ENCODE data around the gene EFNA1.

DNA sequence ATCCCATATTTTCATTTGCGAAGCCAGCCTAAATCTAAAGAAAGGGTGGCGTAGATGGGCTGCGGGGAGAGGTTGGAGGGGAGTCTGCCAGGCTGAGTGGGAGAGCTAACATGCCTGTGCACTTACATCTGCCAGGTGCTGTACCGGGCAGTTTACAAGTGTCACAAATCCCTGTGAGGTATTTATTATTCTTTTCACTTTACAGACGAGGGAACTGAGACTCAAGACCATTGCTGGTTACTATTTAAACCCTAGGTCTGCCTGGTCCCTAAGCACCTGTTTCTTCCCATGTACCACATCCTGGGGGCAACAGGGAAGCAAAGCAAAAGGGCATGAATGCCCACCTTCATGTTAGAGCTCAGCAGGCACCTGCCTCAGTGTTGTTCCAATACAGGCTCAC is 19.4 kb upstream of the EFNA1 start:
- TF ChIP-seq, protein P1, sequence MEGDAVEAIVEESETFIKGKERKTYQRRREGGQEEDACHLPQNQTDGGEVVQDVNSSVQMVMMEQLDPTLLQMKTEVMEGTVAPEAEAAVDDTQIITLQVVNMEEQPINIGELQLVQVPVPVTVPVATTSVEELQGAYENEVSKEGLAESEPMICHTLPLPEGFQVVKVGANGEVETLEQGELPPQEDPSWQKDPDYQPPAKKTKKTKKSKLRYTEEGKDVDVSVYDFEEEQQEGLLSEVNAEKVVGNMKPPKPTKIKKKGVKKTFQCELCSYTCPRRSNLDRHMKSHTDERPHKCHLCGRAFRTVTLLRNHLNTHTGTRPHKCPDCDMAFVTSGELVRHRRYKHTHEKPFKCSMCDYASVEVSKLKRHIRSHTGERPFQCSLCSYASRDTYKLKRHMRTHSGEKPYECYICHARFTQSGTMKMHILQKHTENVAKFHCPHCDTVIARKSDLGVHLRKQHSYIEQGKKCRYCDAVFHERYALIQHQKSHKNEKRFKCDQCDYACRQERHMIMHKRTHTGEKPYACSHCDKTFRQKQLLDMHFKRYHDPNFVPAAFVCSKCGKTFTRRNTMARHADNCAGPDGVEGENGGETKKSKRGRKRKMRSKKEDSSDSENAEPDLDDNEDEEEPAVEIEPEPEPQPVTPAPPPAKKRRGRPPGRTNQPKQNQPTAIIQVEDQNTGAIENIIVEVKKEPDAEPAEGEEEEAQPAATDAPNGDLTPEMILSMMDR (IDR thresholded peaks at IDR 0.05), result no peak
- TF ChIP-seq POLR2A (IDR thresholded peaks at IDR 0.05), result no peak

Measured in heart left ventricle (tissue), 13 donors.